HG03378 (cell line): Measurements from ENCODE around the gene CSNK2B.

Source experiments
- ATAC-seq: cut with Tn5 transposase; IDR thresholded peaks from one replicate; pipeline ENCODE4 v1.9.1; 2021; ENCODE audit warnings: mild to moderate bottlenecking, moderate library complexity; ENCODE audit not compliant: unreplicated experiment

CSNK2B gene

DNA sequence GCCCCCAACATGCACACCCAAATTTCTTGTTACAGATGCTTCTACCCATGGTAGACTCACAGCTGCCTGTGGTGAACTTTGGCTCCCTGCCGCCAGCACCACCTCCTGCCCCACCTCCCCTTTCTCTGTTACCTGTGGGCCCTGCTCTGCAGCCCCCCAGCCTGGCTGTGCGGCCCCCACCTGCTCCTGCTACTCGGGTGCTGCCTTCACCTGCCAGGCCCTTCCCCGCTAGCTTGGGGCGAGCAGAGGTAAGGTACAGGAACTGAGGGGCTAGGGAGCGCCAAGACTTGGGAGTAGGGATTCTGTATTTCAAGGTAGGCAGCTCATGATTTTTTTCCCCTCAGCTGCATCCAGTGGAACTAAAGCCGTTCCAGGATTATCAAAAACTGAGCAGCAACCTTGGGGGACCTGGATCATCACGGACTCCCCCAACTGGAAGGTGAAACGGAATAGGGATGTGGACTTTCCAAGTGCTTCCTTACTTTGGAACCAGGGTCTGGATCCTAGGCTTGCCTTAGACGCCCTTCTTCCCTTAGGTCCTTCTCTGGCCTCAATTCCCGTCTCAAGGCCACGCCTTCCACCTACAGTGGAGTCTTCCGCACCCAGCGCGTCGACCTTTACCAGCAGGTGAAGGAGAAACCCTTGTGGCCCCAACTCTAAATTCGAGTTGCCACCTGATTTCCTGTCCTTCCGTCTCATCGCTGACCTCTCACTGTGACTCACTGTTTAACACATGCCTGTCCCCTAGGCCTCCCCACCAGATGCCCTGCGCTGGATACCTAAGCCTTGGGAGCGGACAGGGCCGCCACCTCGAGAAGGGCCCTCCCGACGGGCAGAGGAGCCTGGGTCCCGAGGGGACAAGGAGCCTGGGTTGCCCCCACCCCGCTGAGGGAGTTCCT is 28.9 kb upstream of the CSNK2B start:
- no peak for ATAC-seq

DNA sequence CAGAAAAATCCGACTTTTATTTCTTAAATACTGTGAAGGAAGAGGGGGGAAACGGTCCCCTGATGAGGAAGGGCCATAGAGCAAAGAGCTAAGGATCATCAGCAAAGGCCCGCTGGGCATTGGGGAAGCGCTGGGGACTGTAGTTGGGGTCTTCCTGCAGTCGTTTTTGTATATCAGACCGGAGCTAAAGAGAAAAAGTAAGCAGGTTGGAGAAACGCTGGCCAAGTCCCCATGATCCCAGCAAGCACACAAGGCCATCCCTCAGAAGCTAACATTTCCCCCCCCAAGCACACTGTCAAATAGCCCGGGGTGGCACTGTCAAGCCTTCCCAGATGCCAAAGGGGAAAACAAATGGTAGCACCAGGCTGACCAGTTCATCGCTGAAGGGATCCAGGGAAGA is 26.8 kb upstream of the CSNK2B start:
- ATAC-seq = no peak

DNA sequence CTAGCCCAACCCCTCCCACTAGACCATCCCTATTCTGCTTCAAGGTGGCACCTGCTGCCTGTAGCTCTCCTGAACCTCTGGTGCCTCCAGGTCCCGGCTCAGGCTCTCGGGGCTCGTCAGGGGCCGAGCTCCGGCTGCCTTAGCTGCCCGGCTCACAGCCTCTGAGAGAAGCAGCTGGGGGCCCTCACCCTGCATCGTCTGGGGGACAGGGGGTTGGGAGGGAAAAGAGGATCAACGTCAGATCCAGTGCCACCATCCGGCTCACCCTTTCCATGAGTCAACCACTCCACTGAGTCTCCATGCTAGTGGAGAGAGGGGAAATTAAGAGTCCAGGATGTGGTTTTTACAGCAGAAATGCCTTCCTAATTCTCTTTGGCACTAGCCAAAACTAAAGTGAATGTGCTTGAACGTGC is 26.4 kb upstream of the CSNK2B start:
- no peak for ATAC-seq

DNA sequence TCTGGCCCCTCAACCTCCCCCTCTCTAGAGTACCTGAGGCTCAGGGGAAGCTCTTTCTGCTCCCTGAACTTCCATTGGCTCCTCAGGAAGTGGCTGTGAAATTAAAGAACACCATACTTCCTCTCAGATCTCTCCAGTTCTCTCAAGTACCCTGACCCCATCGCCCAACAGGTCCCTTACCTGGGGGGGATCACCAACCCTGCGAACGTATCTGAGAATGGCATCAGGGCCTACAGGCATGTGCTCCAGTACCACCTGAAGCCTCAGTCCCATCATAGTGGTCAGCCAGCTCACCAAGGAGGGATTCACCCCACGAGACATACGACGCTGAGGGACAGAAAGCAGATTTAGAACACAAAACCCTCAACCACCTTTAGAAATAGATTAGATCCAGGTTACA is 25.3 kb upstream of the CSNK2B start:
- ATAC-seq = no peak

DNA sequence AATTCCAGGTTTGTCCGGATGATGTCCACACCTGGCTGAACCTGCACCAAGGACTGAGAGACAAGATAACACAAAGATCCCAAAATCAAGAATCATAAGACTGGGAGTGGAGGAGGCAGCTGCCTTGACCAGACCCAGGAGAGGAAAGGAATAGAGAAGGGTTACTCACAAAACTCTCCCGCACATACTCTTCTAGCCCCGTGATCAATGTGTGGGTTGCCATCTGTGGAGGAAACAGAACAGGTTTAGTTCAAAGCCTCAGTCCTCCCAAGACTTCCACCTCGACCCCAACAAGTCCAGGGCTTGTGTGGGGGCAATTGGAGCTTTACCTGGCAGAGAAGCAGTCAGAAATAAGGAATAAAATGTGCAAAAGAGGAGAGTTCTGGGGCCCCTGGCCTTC is 24.5 kb upstream of the CSNK2B start:
- no peak for ATAC-seq

DNA sequence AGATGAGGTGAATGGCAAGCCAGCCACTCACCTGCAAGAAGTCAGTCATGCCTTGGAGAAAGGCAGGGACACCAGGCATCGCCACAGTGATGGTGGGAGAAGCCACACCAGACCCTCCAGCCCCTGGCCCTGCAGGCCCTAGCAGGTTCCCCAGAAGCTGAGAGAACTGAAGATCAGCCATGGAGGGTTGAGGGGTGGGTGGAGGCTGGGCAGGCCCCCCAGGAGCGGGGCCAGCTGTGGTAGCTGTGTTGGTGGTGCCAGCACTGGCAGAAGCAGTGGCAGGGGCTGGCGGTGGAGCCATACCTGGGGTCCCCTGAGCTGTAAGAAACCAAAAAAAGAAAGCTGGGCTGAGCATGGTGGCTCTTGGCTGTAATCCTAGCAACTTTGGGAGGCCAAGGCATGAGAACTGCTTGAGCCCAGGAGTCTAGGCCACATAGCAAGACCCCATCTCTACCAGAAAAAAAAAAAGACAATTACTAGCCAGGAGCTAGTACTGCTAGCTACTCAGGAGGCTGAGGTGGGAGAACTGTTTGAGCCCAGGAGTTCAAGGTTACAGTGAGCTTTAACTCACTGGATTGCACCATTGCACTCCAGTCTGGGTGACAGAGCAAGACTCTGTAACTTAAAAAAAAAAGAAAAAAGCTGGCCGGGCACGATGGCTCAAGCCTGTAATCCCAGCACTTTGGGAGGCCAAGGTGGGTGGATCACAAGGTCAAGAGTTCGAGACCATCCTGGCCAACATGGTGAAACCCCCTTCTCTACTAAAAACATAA is 22.9 kb upstream of the CSNK2B start:
- no peak for ATAC-seq

DNA sequence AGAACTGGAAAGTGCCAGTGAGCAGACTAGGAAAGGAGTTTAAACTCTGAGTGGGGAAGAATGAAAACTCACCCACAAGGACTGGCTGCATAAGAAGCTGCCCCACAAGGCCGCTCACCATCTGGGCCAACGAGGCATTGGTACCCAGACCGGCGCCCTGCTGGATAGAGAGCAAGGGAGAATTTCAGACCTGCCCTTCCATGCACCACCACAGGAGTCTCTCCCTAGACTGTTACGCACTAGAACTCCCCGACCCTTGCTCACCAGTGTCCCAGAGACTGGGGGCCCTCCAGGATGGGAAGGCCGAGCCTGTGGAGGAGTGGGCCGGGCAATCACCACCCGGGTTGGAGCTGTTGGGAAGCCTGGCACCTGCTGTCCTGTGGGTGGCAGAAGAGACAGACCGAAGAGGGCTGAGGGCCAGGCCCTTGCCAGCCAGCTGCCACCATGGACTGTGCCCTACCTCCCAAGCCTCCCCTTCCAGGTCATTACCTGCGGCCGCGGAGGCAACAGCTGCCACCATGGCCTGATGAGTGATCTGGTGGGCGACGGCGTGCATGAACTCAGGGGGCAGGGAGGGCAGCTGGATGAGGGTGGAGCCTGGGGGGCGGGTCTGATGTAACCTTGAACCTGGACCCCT is 21.9 kb upstream of the CSNK2B start:
- no peak for ATAC-seq

DNA sequence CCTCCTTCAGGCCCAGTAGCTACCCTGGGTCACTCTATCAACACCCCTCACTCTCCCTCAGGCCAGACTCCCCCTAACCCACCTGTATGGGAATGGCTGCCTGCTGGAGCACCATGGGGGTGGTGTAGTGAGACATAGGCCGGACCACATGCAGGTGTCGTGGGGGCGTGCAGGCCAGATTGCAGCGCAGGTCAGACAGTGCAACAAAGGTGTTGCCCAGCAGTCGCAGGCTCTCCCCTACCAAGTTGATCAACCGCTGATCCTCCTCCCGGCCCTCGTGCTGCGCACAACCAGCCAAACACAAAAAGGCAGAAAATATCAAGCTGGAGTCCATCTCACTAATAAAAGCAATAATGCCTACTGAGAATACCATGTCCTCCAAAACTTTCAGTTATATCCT is 20.6 kb upstream of the CSNK2B start:
- ATAC-seq = no peak

DNA sequence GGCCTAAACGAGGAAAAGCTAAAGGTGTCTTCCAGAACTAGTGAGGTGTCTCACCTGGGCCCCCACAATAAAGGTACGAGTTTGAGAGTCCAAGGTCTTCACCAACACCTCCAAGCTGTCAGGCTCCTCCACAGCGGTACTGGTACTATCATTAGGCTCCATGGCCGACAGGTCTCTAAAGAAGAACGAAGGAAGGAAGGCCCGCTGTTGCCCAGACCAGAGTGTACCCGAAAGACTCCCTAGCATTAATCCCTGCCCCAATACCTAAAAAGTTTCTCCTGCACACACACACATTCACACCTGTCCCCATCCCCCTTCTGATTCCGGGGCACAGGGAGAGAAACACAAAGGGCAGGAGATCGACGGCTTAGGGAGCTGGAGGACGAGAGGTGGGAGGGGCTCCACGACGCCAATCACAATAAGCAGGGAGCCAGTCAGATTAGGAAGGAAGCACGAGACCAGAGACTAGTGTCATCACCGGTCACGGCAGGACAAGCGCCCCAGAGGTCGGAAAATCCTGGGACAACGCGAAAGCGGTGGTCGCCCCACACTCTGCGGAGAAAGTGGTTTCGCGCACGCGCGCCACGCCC is 14.2 kb upstream of the CSNK2B start:
- peak; percentile 37 for ATAC-seq

DNA sequence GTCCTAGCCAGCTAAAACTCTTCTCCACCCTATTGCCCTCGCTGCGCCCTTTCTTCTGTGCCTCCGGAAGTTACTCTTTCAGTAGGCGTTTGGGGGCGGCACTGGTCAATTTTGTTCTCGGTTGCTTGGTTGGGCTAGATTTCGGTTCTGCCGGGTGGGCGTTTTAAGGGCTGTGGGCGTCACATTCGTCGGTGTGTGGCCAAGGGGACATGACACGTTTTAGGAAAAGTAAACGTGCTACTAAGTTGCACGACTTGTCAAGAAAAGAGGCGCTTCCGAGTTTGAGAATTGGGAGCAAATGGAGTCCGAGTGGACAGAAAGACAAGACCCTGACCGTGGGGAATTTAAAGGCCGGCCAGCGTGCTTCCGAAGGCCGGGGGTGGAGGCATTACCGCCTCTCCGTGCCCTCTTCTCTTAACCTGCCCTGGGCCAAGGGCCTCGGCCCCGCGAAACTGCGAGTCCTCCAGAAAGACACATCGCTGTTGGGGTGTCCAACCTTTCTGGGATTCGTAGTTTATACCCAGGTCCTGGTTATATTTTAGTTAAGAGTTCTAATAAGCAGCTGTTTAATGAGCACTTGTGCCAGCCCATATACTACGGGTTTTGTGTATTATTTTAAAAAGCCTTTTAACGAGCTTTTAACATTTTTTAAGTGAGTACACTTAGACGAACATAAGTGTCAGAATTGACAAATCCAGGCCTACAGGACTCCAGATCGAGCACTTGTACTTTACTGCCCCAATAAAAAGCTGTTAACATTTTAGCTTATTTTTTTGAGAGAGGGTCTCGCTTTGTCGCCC is 12.8 kb upstream of the CSNK2B start:
- peak; percentile 50 for ATAC-seq

DNA sequence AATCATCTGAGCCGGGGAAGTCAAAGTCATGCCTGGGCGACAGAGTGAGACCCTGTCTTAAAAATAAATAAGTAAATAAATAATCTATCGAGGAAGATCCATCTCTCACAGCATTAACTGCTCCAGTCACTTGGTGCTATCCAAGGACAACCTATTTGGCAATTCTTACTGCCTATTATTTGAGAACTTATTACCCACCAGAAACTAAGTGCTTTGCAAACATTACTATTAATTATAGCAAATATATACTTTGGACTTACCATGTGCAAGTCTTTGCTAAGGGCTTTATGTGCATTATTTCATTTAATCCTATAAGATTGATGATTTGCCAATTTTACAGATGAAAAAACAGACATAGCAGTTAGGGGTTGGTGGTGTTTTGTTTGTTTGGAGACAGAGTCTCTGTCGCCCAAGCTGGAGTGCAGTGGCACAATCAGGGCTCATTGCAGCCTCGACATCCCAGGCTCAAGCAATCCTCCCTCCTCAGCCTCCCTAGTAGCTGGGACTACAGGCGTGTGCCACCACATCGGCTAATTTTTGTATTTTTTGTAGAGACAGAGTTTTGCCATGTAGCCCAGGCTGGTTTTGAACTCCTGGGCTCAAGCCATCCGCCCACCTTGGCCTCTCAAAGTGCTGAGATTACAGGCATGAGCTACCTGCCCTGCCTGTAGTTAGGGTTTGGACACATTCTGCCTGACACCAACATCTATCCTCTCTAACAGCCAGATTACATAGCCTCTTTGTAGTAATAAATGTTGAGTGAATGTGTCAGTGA is 11.1 kb upstream of the CSNK2B start:
- ATAC-seq = no peak

DNA sequence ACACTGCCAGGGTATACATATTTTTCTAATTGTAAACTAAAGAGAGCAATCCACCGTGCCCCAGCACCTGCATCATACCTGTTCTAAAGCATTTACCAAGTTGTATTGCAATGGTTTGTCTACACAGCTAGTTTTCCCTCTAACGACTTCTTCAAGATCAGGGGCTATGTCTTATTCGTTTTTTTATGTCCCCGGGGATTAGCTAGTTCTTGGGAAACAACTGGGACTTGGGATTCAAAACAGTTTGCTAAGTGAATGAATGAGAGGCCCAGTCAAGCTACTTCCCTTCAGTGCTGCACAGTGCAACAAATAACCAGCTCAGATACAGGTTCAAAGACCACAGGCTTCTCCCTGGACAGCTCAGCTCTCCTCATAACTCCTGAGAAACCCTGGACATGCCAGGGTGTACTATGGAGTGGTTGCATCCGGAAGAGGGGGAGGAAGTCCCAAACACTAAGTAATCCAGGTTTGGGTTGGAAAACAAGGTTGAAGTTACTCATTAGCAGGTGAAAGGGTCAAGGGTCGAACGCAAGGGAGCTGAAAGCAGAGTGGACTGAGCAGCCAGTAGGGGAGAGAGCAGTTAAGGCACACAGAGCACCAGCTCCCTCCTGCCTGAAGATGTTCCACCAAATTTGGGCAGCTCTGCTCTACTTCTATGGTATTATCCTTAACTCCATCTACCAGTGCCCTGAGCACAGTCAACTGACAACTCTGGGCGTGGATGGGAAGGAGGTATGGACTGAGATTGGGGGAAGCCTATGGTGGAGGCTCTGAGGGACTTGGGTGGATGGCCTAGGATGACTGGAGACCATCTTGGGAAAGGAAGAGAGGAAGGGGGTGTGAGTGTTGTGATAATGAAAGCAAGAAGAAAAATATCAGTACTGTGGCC is 10.3 kb upstream of the CSNK2B start, which contains the start of gene APOM:
TSS of gene APOM (plus strand) at position 546 of the 889 bp plus-strand sequence. CDS start at position 619, 73 bp downstream.
- ATAC-seq = no peak

DNA sequence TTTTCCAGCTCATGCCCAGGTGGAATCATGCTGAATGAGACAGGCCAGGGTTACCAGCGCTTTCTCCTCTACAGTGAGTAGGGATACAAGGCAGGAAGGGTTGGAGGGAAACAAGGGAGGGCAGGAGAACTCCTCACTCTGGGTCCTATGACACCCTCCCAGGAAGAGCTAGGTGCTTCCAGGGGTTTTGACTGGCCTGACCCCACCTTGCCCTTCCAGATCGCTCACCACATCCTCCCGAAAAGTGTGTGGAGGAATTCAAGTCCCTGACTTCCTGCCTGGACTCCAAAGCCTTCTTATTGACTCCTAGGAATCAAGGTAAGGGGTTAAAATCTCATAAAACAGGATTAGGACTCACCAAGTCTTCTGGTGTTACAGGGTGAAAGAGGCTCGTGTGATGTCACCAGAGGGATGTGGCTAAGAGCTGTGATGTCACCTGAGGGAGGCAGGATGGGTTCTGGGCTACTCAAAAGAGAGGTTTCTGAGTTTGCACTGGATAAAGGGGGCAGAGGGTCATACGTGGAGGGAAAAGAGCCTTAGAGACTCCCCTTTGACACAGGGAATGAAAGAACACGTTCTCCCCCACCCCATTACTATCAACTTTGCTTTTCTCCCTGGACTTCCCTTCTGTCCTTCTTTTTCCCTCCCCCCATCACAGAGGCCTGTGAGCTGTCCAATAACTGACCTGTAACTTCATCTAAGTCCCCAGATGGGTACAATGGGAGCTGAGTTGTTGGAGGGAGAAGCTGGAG is 8.3 kb upstream of the CSNK2B start:
- ATAC-seq = no peak

DNA sequence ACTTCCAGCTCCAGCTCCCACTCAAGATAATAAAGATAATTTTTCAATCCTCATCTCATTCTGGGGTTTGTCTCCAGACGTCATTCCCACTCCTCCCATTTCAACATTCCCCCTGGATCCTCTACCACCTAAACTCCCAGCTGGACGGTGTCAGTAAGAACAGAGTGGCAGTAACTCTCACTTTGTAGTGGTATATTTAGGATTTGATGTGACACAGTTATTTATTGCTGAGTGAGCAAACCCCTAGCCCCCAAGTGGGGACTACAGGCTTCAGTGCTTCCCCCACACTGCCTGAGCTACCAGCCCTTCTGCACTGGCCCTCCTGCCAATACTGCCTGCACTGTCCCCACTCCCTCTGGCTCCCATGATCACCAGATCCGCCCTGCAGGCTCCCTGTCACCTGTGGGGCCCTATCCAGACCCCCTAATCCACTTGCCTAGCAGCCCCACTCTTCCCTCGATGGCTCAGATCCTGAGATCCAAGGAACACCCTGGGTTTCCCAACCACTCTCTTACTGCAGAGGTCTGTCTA is 7.7 kb upstream of the CSNK2B start:
- ATAC-seq = no peak

DNA sequence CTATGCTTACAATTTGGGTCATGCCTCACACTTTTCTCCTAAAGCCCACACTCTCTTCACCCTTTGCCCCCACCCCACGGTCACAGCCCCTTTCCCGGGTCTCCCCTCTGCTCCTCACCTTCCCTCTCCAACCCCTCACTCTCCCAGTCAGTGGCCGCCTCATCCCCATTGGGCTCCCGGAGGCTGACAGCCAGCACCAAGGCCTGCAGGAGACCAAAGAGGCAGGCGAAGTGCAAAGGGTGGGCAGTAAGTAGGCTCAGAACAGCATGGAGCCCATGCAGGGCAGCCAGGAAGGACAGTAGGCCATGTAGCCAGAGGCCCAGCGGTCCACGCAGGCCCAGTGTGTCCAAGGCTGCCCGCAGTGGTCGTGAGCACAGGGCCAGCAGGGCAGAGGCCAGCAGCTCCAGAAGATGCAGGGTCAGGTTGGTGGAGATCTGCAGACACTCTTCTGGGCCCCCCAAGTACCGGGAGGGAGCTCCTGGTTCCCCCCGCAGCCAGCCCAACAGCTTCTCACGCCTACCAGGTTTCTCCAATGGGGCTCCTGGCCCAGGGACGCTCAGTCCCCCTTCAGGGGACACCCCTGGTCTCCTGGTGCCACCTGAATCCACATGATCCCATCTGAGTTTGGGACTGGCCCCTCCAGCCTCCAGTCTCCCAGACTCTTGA is 6.8 kb upstream of the CSNK2B start:
- no peak for ATAC-seq

DNA sequence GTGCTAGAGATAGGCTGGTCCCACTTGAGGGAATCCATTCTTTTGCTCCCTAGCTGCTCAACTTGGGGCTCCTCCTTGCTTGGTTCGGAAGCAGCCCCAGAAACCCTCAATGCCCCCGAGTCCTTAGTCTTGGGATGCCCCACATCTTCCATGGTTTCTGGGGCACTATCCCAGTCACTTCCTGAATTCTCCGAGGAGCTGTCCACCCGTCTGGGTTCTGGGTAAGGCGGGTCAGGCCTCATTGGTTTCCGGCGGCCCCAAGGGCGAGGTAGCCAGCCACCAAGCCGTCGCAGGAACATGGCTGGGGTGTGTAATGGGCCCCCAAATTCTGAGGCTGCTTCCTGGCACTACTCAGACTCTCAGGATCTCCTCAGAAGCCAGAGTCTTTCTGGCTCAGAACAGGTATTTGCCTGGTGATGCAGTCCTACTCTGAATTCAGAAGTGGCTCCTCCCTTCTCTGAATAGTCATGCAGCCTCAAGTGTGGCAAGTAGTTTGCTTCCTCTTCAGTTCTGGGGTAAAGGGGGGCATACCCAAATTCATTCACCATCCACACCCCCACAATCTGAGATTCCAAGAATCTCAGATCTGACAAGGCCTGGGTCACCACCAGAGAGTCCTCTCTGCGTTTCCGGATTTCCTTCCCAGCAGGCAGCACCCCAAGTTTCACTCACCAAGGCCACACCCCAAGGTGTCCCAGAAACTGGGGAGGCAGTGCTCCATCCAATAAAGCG is 6.1 kb upstream of the CSNK2B start:
- ATAC-seq = no peak
